K562 (cell line): ENCODE measurements around the gene DNM1.

Source experiments
- BRD4 ChIP-seq: fragments of 200-600 bp; sonication (generic); IDR thresholded peaks from 2 replicates; pipeline ENCODE4 v1.6.1; 2017; ENCODE audit warnings: inconsistent platforms
- CEBPZ ChIP-seq: fragments of 150-350 bp; IDR thresholded peaks from 2 replicates; pipeline ENCODE4 v1.6.1; 2014; ENCODE audit warnings: low read depth, mild to moderate bottlenecking, low read length, borderline replicate concordance
- NFATC3 ChIP-seq: fragments of 450-650 bp; IDR thresholded peaks from 2 replicates; pipeline ENCODE4 v1.6.1; 2017; ENCODE audit warnings: mild to moderate bottlenecking
- NFYB ChIP-seq: IDR thresholded peaks from 2 replicates; pipeline ENCODE4 v1.6.1; 2011; ENCODE audit warnings: mild to moderate bottlenecking, moderate library complexity; ENCODE audit not compliant: insufficient read length; ENCODE audit errors: extremely low read depth

GRCh38 chr9:128257086-128257825 is 54.1 kb downstream of the DNM1 start:
- TF ChIP-seq CEBPZ (no peak), BRD4 (no peak), NFATC3 (no peak), NFYB (no peak)
